Hematopoietic multipotent progenitor cell (in vitro differentiated cells): ENCODE results near the gene ARHGEF40. TPM values are rescaled to one million over a fixed set of nuclear protein-coding genes. Genes with fewer than 3 reads are reported as not detected.
A peak's percentile ranks its signal among the peaks of the same experiment; 100 is the strongest.

Source experiments
- DNase-seq, 3 donors: peaks; one replicate each; pipeline ENCODE4 v3.0.0-alpha.2; 2011 to 2015; ENCODE audit warnings: low read depth in 2 of 3, low spot score in 2 of 3
- total RNA-seq: library from RNA; depleted of rRNA; stranded (reverse); fragments of >200 nt; gene quantifications from one replicate; pipeline ENCODE4 v1.2.3, GENCODE V29; 2012

The ARHGEF40 gene
- total RNA-seq, 1 donor: 35.5 TPM

- DNase-seq: no peak
Measured at GRCh38 chr14:21096438-21096837, 26.3 kb downstream of the ARHGEF40 start.

GRCh38 chr14:21096978-21097635 is 27.0 kb downstream of the ARHGEF40 start:
- DNase-seq: no peak

GRCh38 chr14:21097636-21098075 is 27.6 kb downstream of the ARHGEF40 start:
- DNase-seq: no peak

GRCh38 chr14:21098076-21098891 is 28.2 kb downstream of the ARHGEF40 start, which contains the start of gene ZNF219:
TSS of gene ZNF219 (minus strand) at chr14:21098655. CDS start at chr14:21093591, 5,064 bp downstream.
- DNase-seq: peak in 2 of 3 donors; percentile 29 to 44

- DNase-seq: no peak
Measured at GRCh38 chr14:21098892-21099595, 28.9 kb downstream of the ARHGEF40 start.

GRCh38 chr14:21099596-21099985 is 29.5 kb downstream of the ARHGEF40 start:
- no peak for DNase-seq

GRCh38 chr14:21100931-21101330 is 30.8 kb downstream of the ARHGEF40 start, which contains the start of gene TMEM253:
TSS of gene TMEM253 (plus strand) at chr14:21101066. CDS start at chr14:21101344, 278 bp downstream.
- DNase-seq: no peak

GRCh38 chr14:21101802-21102413 is 31.8 kb downstream of the ARHGEF40 start:
- DNase-seq: no peak

GRCh38 chr14:21102521-21103410 is 32.7 kb downstream of the ARHGEF40 start:
- DNase-seq: no peak

- DNase-seq: no peak
Measured at GRCh38 chr14:21103411-21103709, 33.3 kb downstream of the ARHGEF40 start.

- peak; percentile 87 to 97 (median 95) for DNase-seq
Measured at GRCh38 chr14:21103710-21104447, 33.8 kb downstream of the ARHGEF40 start.

GRCh38 chr14:21104448-21105060 is 34.5 kb downstream of the ARHGEF40 start:
- peak in 2 of 3 donors; percentile 64 to 65 for DNase-seq

- no peak for DNase-seq
Measured at GRCh38 chr14:21105095-21105494, 35.0 kb downstream of the ARHGEF40 start.

GRCh38 chr14:21106176-21106497 is 36.0 kb downstream of the ARHGEF40 start:
- no peak for DNase-seq

GRCh38 chr14:21106498-21107282 is 36.6 kb downstream of the ARHGEF40 start:
- DNase-seq: peak; percentile 55 to 82 (median 78)

GRCh38 chr14:21107283-21107800 is 37.2 kb downstream of the ARHGEF40 start:
- no peak for DNase-seq

GRCh38 chr14:21108791-21109190 is 38.7 kb downstream of the ARHGEF40 start:
- no peak for DNase-seq
